Amniotic epithelial cell (primary cell): ENCODE data around the gene CAPN12.

Experiments
- DNase-seq: peaks from one replicate; pipeline ENCODE4 v3.0.0-alpha.2; 2010; ENCODE audit warnings: low read depth

The CAPN12 gene

DNA sequence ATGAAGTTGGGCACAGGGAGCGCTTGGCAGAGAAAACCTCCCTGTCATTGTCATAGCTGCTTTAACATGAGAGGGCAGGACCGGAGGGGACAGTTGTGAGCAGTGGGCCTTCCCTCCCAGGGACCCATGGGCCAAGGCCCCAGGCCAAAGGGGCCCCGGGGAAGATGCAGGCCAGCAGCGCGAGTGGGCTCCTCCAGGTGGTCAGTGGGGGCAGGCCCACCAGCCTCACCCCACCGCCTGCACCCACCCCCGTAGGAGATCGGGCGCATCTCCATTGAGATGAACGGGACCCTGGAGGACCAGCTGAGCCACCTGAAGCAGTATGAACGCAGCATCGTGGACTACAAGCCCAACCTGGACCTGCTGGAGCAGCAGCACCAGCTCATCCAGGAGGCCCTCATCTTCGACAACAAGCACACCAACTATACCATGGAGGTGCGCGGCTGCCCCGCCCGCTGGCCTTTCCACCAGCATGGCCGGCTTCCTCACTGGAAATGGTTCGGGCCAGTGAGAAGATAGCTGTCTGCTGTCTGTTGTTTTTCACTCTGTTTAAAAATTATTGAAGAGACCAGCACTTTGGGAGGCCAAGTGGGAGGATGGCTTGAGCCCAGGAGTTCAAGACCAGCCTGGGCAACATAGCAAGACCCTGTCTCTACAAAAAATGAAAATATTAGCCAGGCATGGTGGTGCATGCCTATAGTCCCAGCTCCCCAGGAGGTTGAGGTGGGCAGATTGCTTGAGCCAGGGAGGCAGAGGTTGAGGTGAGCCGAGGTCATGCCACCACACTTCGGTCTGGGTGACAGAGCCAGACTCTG is 18.6 kb downstream of the CAPN12 start:
- DNase-seq: no peak

DNA sequence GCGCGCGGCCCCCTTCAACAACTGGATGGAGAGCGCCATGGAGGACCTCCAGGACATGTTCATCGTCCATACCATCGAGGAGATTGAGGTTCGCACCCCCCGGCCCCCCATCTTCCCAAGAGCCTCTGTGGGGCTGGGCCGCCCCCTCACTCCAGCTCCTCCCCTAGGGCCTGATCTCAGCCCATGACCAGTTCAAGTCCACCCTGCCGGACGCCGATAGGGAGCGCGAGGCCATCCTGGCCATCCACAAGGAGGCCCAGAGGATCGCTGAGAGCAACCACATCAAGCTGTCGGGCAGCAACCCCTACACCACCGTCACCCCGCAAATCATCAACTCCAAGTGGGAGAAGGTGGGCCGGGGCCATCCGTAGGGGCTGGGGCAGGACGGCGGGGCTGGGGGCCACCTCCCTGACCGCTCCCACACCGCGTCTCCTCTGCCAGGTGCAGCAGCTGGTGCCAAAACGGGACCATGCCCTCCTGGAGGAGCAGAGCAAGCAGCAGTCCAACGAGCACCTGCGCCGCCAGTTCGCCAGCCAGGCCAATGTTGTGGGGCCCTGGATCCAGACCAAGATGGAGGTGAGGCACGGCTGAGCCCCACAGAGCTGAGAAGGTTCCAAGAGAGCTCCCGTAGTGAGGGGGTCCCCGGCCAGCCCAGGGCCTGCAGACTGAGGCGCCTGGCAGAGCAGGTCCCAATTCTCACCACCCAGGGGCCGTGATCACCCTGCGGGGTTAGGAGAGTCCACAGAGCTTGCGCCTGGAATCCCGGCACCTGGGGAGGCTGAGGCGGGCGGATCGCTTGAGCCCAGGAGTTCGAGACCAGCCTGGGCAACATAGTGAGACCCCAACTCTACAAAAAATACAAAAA is 20.1 kb downstream of the CAPN12 start:
- DNase-seq: no peak

DNA sequence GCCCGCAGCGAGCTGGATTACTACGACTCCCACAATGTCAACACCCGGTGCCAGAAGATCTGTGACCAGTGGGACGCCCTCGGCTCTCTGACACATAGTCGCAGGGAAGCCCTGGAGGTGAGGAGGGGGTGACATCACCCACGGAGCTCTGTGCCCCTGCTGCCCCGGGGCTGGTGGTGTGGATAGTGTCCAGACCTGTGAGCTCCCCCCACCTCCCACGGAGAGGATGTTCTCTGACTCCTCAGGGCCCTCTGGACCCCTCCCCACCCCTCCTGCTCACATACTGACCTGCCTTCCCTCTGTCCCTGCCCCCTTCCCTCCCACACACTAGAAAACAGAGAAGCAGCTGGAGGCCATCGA is 20.7 kb downstream of the CAPN12 start:
- no peak for DNase-seq

DNA sequence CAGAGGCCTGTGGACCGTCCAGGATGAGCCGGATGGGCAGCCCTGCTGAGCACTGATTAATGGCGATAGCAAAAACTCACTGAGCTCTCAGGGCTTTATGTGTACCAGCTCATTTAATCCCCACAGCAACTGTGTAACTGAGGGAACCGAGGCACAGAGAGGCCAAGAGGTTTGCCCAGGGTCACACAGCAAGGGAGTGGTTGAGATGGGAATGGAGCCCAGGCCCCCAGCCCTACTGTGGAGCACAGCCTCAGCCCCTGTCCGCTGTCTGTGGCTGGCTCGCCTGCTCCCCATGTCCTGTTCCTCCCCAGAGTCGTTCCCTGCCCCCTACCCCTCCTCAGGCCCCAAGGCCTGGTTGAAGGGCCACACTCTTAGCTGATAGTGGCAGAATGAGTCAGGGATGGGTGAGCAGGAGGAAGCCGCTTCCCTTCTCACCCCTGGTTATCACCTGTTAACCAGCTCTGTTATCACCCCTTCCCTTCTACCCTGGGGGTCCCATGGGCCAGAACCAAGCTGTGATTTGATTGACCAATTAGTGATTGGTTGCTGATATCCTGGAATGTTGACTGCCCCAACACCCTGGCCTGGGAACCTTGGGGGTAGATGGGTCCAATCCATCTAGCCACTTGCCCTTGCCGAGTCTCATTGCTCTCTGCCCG is 21.2 kb downstream of the CAPN12 start:
- no peak for DNase-seq

DNA sequence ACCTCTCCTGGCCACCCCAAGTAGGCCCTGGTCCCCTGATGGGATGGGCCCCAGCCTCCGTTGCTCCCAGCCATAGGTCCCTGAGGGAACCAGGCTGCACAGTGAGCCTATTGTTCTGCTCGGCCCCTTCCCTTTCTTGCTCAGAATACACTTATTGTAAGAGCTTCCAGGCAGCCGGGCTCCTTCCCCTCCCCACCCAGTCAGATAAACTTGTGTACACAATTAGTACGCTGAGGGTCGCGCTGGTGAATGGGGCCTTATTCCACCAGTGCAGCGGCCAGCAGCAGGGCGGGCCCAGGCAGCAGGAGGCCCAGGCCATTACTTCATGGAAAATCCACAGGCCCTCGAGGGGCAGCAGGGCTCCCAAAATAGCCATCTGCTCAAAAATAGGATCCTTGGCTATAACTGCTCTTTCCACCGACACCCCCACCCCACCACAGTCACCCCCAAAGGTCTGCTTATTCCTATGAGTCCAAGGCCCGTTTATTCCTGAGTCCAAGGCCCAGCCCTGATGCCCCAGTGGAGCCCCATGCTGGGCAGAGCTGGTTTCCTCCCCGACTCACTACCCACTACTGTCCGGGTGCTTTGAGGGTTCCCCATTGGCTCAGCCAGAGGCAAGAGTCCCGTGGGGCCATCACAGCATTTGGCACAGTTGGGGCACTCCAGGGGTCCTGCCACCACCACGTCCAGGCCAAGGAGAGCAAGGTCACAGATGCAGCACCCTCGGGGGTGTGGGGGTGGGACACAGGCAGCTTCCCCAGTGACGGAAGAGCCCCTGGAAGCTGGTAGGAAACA is 22.1 kb downstream of the CAPN12 start:
- DNase-seq: no peak

DNA sequence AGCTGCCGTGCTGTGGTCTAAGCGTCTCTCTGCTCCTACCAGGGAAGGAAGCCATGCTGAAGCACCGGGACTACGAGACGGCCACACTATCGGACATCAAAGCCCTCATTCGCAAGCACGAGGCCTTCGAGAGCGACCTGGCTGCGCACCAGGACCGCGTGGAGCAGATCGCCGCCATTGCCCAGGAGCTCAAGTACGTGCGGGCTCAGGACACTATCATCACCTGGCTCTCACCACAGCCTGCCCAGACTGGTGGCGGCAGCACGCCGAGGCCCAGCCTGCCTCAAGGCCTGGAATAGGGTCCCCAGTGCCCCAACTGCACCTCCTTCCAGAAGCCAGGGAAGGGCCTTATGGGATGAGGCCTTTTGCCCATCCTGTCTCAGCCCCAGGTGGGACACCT is 22.8 kb downstream of the CAPN12 start:
- no peak for DNase-seq

DNA sequence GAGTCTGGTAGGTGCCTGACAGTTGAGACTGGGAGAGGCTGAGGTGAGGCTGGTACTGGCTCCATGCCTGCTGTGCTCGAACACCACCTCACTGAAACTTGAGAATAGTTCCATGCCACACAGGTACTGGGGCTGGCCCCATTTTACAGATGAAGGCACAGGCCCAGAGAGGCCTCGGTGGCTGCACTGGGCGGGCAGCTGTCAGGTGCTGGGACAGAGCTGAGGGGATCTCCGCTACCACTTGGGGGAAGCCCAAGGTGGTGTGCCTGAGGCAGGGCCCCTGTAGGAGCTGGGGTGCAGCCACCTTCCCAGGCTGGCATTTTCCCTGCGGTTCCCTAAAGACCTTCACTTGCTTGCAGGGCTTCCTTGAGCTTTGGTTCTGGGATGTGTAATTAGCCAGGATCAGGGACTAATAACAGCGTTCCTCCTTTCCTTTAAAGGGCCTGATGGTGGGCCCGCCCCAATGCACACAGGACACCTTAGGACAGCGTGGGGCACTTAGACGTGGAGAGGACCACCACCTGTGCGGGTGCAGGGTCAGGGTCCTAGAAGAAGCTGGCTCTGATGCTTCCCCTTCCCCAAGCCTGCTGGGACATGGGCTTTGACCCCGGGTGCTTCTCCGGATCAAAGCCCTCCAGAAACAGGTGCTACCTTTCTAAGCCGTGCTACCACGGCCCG is 23.6 kb downstream of the CAPN12 start:
- DNase-seq: no peak

DNA sequence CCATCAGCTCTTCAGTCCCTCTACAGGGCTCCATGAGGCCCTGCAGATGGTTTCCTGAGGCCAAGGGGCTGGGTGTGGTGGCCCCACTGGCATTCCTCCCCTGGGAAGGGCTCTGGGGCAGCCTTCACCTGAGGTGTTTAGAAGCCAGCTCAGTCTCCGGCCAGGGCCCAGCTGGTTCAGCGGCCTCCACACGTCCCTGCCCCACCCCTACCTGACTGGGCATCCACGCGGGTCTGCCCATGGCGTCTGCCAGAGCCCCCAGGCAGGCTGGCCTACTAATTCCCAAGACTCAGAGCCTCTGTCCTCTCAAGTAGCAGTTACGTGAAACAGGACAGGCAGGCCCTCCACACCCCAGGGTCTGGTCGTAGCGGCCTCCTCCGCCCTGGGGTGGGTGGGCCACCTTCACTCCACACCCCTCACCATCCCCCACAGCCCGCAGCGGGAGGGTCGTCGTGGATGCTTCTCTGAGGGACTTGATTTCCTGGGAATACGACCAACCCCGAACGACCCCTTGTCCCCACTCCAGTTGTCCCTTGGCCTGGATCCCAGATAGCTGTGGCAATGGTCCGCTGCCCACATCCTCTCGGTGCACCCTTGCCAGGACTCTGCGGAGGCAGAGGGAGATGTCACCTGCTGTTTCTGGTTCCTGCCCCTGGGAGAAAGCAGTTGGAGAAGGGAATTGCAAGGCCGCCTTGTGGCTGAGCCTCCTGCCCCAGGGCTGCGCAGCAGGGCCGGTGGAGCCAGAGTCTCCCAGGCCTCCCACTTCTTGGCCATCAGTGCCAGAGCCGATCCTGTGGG is 24.3 kb downstream of the CAPN12 start:
- no peak for DNase-seq

DNA sequence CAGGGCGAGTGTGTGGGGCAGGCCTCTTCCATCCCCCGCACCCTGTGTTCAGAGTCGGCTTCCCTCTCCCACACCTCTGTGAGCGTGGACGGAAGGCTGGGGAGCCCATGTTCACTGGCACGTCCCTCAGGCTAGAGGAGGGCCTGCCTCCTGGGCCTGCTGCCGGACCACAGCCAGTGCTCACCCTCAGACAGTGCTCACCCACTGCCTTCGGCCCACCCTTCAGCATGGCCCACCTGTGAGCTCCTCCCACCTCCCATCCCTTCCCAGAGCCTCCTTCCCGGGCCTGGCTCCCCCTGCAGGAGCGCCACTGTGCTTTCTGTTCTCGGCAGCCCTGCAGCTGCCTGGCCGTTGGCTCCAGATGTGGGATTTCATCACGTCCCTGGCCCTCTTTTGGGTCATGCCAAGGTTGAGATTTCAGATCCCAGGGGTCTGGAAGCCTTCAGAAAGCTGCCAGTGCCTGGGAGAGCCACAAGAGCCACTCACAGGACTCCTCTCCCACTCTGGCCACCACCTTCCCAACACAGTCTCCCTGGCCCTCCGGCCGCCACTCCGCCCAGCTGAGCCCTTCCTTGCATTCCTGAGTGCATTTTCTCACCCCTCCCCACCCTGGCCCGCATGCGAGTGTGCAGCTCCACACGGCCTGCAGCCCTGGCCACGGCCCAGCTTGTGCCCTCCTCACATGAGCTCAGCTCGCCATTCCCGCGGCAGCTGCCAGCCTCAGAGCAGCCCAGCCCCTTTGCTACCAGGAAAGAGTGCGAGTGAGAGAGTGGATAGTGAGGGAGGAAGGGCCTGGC is 25.3 kb downstream of the CAPN12 start:
- DNase-seq: peak; percentile 63

DNA sequence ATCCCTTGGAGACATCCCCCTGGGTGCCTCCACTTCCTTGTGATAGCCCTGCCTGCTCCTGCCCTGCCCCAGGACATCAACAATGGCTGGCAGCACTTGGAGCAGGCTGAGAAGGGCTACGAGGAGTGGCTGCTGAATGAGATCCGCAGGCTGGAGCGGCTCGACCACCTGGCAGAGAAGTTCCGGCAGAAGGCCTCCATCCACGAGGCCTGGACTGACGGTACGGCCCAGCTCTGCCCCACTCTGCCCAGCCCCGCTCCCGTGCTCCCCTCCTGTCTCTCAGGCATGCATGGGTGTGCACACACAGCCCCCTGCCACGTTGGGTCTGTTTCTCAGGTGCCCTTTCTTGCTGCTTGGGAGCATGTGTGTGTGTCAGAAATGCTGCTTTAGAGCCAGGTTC is 26.4 kb downstream of the CAPN12 start:
- no peak for DNase-seq

DNA sequence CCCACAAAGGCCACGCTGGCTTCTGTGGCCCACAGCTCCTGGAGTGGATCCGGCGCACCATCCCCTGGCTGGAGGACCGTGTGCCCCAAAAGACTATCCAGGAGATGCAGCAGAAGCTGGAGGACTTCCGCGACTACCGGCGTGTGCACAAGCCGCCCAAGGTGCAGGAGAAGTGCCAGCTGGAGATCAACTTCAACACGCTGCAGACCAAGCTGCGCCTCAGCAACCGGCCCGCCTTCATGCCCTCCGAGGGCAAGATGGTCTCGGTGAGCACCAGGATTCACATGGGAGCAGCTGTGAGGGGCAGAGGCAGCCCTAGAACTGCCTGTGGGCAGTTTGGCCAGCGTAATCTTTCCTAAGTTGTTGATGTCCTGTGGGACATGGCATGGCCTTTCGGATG is 27.2 kb downstream of the CAPN12 start:
- no peak for DNase-seq

DNA sequence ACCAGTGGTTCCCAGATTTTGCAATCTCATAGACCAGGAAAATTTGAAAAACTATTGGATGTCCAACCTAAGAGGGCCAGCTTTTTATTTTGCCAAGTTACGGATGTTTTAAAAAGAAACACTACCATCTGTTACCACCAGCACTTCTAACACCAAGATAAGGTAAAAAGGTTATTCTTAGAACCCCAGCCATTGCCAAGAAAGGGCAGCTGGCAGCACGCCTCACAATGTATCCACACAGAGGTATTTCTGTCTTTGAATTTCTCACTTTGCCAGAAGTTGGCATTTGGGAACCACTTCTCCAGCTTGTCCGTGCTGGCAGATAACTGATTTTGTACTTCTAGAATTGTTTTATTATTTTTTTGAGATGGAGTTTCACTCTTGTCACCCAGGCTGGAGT is 28.7 kb downstream of the CAPN12 start:
- DNase-seq: no peak

DNA sequence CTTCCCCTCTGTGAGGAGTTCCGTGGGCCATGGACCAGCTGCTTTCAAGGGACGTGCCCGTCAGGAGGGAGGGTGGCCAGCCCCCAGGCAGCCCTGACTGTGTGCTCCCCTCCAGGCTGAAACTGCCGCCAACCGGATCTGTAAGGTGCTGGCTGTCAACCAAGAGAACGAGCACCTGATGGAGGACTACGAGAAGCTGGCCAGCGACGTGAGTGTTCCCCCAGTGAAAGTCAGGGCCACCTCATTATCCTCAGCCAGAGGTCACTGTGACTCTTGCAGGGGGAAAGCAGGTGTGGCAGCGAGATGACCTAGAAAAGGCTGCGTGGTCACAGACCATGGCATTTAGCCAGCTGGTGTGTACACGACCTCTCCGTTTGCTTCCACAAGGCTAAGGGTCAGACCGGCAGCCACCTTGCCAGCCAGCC is 29.9 kb downstream of the CAPN12 start:
- DNase-seq: no peak

DNA sequence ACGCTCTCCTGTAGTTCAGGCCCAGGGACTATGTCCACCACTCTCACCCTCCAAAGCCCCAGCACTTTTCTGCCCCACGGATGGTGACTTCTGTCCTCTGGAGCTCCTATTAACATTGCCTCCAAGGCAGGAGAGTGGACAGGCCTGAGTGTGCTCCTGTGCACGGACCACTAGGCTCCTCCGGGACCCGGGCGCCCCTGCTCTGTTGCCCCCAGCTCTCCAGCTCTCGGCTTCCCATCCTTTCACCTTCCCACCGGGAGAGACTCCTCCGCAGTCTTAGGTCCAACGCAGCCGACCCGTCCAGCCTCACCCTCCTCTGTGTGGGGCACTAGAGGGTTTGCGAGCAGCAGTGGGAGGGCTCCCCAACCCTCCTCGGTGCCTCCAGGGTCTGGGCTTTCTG is 30.4 kb downstream of the CAPN12 start:
- DNase-seq: no peak

DNA sequence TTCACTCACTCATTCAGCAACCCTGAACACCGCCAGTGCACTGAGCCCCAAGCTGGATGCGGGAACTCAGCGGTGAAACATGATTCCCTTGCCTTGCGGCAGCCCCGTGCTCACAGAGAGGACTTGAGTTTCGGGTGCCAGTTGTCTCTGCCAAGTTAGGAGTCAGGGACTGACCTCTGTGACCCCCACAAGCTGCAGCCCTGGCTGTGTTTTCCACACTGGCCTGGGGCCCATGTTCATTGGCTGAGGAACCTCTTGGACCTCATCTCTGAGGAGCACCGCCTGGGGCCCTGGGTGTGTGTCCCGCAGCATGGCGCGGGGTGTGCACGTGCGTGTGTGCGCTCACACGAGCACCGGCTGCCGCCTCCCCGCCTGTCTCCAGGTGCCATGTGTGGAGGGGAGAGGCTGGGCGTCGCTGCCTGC is 31.0 kb downstream of the CAPN12 start:
- DNase-seq: no peak

DNA sequence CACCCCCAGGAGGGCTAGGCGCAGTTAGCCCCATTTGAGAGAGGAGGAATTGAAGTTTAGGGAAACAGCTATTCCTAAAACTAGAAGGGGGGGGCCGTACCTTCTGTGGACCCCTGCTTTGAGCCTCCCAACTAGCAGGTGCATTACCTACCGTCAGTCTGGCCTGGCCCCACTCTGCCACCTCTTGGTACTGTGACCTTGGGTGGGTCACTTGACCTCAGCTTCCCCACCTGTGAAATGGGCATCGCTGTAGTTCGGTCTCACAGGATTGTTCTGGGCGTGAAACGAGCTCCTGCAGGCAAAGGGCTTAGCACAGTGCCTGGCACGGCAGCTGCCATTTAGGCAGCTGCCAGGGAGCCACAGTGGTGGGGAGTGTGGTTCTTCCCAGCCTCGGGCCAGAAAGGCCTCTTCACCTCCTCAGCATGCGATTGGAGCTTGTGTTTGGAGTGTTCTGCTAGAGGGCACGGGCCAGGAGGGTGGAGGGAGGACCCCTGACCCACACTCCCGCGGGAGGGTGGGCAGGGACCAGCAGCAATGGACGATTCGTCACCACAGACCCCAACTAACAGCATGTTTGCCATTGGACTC is 32.0 kb downstream of the CAPN12 start:
- no peak for DNase-seq

DNA sequence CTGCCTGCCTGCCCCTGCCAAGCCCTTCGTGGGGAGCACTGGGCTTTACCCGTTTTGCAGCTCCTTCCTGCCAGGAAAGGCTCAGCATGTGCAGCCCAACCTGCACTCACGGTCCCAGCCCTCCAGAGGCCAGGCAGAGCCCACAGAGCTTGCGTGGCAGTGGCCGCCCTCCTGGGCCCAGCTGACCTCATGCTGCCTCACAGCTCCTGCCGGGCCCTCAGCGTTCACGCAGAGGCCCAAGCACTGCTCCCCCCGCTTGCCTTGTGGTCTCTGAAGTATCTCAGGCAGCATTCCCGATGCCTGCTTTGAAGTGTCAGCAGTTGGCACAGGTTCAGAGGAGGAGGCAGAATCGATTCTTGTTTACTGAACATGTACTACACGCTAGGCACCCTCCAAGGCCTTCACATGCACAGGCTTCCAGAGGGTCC is 32.5 kb downstream of the CAPN12 start:
- peak; percentile 93 for DNase-seq

DNA sequence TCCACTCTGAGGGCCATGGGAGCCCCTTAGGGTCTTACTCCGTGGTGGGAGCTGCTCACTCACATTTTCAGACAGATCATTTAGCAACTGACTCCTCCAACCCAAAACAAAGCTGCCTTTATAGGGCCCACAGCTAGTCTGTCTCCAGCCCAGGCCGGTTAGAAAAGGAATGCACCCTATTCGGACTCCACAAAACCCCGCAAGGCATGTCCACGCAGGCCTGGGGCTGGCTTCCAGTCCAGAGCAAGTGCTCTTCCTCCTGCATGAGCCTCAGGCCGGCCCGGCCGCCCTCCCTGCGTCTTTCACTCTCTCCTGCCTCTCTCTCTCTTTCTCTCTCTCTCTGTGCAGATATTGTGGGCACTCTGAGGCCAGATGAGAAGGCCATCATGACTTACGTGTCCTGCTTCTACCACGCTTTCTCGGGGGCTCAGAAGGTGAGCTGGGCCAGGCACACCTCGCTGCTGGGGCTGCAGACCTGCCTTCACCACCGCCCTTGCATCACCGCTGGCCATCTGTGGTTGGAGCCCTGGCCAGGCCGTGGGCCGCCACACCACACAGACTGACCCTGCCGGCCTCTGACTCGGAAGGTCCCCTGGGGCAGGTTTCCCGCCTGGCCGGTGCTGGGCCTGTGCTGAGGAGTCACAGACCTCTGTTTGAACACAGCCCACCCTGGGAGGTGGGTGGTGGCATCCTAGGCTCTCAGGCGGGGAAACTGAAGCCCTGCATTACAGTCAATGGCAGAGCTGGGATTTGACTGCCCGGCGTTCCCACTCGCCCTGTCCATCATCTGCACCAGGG is 33.1 kb downstream of the CAPN12 start:
- DNase-seq: peak; percentile 33

DNA sequence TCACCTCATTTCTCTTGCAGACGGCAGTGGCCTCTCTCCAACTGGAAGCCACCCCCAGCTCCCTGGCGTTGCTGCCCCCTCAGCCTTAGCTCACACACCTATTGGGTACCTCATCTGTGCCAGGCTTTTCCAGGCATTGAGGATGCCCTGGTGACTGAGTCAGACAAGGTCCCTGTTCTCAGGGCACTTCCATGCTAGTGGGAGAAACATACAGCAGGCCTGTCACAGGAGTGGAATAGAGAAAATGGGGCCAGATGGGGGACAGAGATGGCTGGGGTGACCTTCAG is 33.9 kb downstream of the CAPN12 start:
- DNase-seq: no peak
